Measurements from ENCODE around the gene CEP63. TPM values are rescaled to one million over a fixed set of nuclear protein-coding genes. Genes with fewer than 3 reads are reported as not detected.

CEP63 gene
- total RNA-seq, 2 donors from 2014 or later, result 10.1 to 17.0 TPM

DNA sequence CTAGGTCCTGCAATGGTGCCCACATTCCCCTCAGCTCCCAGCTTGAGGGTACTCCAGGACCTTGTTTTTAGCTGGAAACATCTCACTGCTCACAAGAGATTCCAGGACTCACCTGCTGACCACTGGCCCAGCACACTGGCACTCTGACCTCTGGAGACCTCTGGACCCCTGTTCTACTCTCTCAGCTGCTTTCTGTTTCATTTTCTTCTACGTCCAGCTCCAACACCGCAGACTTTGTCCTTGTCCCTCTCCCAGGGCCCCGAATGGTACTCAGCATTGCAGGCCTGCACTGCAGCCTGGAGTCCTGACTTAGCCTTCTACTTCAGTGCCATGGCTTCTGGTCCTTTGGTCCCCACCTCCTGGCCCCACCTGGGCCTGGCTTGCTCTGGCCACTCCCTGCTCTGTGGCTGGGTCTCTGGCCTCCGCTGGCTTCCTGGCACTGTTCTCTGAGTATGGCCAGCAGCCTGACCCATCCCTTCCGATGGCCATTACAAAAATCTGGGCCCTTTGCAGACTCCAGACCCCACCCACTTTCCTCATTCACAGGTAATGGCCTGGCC is 137.0 kb downstream of the CEP63 start:
- no peaks in the 10 kb centered on the region for H3K36me3 Mint-ChIP-seq (ENCODE audit: low read depth)
- peaks cover 3% of the 10 kb centered on the region for H3K9me3 Mint-ChIP-seq
- H3K27me3 Mint-ChIP-seq, result peaks cover 8% of the 10 kb centered on the region
- H3K4me1 Mint-ChIP-seq, result no peaks in the 10 kb centered on the region
- no peak overlapping the region for H3K27ac Mint-ChIP-seq
- ATAC-seq (replicated peaks), result no peak
- no peak overlapping the region for H3K4me3 Mint-ChIP-seq

- peaks cover 3% of the 10 kb centered on the region for H3K9me3 Mint-ChIP-seq
- H3K27me3 Mint-ChIP-seq, result peaks cover 8% of the 10 kb centered on the region
- ATAC-seq (replicated peaks), result no peak
- H3K4me1 Mint-ChIP-seq, result no peaks in the 10 kb centered on the region
- H3K27ac Mint-ChIP-seq, result no peak overlapping the region
- H3K4me3 Mint-ChIP-seq, result no peak overlapping the region
- H3K36me3 Mint-ChIP-seq (ENCODE audit: low read depth), result no peaks in the 10 kb centered on the region
These were observed 137.9 kb downstream of the CEP63 start for GRCh38 chr3:134623615-134624245.

Other genes starting within 250 kb of the CEP63 start
- gene RYK, start 235.2 kb upstream of the CEP63 start, total RNA-seq, result 10 to 100 TPM in 1 of 2 donors, 1 to 10 TPM in 1; 8.6 to 18.1 TPM
- not detected for gene AMOTL2, start 111.6 kb upstream of the CEP63 start, total RNA-seq
- gene ANAPC13, start 72 bp upstream of the CEP63 start, total RNA-seq, result 10 to 100 TPM; 25.1 to 42.1 TPM
- not detected for gene KY, start 165.0 kb downstream of the CEP63 start, total RNA-seq

Measured in activated T-helper 17 cell treated with anti-CD3 and anti-CD28 coated beads, Interleukin-2, amount 50 U/mL, for 72 hours (primary cell).